Measurements from ENCODE around the gene MRGPRX2.

DNA sequence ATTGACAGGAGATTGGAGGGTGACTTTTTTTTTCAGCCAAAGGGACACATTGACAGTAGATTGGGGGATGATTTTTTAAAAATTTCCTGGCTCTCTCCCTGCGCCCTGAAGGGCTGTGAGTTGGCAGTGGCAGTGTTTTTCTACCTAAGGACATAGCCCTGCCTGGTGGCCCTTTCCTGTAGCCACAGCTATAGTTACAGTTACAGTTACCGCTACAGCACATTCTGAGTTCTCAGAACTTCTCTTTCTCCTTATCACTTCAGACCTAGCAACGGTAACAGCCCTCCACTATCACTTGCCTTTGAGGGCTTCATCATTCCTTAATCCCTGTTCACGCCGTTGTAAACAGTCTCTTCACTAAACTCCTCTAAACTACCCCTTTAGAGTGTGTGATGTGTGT is 684 bp downstream of the MRGPRX2 start:
- TF ChIP-seq POLR2AphosphoS5 (IDR thresholded peaks at IDR 0.05; ENCODE audit: low read depth, low read length) (no peak), TAF1 (IDR thresholded peaks at IDR 0.05; ENCODE audit: borderline replicate concordance, low read depth, low read length) (no peak)
